Measurements from ENCODE around the gene SYCP3.

The SYCP3 gene

DNA sequence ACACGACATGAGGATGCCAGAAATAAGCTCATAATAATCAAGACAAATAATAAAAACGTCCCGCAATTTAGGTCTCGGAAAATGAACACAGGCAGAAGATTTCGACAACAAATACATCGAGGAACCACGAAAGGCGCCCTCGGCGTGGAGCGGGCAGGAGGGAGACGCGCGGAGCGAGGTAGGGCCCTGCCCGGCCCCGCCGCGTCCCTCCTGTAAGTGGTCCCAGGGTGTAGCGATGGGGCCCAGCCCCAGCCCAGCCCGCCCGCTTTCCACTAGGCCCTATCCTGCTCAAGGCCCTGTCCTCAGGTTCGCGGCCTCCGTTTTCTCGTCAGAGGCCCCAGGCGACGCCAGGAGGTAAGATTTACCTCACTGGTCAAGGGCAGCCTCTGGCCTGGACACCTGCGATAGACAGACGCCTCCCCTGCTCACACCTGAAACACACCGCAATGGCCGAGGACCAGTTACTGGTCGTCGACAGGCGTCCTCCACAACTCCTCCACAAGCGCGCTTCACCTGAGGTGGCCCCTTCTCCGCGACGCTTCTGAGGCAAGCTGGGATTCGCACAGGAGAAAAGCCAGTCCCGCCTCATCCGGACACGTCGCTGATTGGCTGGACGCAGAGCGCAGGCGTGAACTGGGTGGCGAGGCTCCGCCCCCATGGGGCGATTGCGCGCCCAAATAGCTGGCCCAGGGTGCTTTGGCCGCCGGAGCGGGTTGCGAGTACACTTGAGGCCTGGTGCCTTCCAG, at the start of gene SYCP3:
Gene SYCP3 (minus strand): TSS at position 543 of the 746 bp plus-strand sequence. CDS start 1,527 bp downstream, outside the sequence.
- no peak for DNase-seq (ENCODE audit: low spot score)

- DNase-seq (ENCODE audit: low spot score) = no peak
Observed at GRCh38 chr12:101785671-101786070, 46.4 kb upstream of the SYCP3 start.

- DNase-seq (ENCODE audit: low spot score) = no peak
Observed at GRCh38 chr12:101784376-101784775, 45.1 kb upstream of the SYCP3 start.

DNA sequence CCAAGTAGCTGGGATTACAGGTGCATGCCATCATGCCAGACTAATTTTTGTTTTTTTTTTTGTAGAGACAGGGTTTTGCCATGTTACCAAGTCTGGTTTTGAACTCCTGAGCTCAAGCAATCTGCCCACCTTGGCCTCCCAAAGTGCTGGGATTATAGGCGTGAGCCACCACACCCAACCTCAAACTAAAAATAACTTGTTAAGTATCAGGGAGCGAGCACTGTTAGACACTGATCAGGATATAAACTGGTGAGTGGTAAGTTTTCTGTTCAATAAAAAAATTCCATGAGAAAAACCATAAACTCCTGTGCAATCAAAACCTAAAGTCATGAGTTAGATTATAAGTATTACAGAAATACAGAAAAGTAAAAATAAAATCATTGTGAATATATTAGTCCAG, 44.6 kb upstream of the SYCP3 start:
- no peak for DNase-seq (ENCODE audit: low spot score)

- no peak for DNase-seq (ENCODE audit: low spot score)
Observed at GRCh38 chr12:101783150-101783549, 43.9 kb upstream of the SYCP3 start.

GRCh38 chr12:101782273-101782731, 43.0 kb upstream of the SYCP3 start:
- no peak for DNase-seq (ENCODE audit: low spot score)

DNA sequence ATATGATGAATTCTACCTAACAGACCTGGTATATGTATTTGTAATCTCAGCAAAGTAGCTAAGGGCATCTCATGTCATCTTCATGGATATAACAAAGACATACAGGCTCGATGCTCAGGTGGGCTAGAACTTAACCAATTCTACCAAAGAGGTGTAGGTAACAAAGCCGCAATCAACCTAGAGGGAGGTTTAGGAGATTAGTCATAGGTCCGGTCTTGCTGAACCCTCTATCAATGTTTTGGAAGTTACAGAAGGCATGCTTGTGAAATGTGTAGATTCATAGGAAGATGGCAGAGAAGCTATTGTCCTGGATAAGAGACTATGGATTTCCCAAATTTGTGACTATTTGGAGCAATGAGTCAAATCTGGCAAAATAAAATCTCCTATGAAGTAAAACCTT, 42.6 kb upstream of the SYCP3 start:
- DNase-seq (ENCODE audit: low spot score) = no peak

DNA sequence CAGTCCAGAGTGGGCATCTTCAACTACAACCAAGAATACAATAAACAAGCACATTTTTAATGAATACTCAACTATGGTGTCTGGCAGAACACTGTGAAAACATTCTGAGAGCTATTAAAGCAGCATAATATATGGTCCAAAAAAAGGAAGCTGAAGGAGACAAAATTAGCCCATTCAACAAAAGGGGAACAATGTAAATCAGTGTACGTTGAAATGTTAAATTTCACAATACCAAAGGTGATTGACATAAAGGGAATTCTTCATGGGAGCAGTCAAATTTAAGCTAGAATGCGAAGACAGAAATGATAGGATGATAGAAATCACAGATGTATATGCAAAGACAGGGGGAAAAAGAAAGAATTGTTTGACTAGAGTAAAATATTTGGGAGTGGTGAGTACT, 41.3 kb upstream of the SYCP3 start:
- DNase-seq (ENCODE audit: low spot score) = no peak

- no peak for DNase-seq (ENCODE audit: low spot score)
Observed at GRCh38 chr12:101779626-101780025, 40.4 kb upstream of the SYCP3 start.

DNA sequence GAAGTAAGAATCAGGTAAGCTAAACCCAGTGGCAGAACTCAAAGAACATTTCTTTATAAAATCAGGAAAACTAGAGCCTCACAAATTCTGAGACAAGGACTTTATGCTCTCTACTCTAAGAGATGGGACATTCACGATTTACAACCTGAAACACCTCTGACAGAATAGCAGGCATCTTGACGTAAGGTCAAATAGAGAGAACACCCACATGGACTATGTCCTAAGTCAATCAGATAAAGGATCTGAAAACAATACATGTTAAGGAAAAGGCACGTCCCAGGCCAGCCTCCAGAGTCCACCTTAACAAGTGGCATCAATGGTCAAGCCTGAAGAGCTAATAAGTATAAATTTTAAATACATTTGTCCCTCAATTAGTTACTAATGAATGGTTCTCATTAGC, 39.9 kb upstream of the SYCP3 start:
- DNase-seq (ENCODE audit: low spot score) = no peak

- DNase-seq (ENCODE audit: low spot score) = no peak
Observed at GRCh38 chr12:101777978-101778377, 38.7 kb upstream of the SYCP3 start.

DNA sequence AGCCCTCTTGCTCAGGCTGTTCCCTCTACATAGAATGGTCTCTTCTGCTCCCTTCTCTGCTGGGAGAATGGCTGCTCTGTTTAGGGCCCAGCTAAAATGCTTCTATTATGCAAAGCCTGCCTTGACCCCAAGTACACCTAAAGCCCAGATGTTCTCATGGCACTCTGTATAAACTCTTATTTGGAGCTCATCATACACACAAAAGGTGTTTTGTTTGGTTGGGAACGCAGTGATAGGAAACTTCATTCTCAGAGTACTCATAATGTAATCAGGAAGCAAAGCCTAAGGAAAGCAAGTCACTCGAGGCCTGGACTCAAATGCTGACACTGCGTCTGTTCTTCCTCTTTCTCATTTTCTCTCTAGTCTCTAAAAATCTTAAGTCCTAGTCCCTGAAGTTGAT, 38.2 kb upstream of the SYCP3 start:
- peak; percentile 90 for DNase-seq (ENCODE audit: low spot score)

DNA sequence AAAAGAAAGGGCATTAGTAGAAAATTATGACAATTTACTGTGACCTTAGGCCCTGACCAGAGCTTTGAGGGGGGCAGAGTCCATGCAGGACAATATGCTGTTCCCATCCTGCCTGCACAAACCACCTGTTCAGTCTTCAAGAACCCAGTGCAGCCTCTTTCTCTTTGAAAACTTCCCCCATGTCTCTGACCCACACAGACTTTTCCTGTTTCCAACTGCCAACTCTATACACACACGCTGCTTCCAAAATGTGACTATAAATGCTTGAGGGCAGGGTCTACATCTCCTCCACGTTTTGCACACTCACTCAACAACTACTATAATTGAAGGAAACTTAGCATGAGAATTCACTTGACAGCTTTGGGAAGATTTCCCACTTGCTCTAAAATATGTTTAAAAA, 36.6 kb upstream of the SYCP3 start:
- no peak for DNase-seq (ENCODE audit: low spot score)

- DNase-seq (ENCODE audit: low spot score) = peak; percentile 77
Observed at GRCh38 chr12:101773650-101774162, 34.4 kb upstream of the SYCP3 start.

- no peak for DNase-seq (ENCODE audit: low spot score)
Observed at GRCh38 chr12:101772012-101772775, 32.9 kb upstream of the SYCP3 start.

- no peak for DNase-seq (ENCODE audit: low spot score)
Observed at GRCh38 chr12:101769865-101770264, 30.6 kb upstream of the SYCP3 start.

GRCh38 chr12:101768781-101769180, 29.5 kb upstream of the SYCP3 start:
- DNase-seq (ENCODE audit: low spot score) = no peak

DNA sequence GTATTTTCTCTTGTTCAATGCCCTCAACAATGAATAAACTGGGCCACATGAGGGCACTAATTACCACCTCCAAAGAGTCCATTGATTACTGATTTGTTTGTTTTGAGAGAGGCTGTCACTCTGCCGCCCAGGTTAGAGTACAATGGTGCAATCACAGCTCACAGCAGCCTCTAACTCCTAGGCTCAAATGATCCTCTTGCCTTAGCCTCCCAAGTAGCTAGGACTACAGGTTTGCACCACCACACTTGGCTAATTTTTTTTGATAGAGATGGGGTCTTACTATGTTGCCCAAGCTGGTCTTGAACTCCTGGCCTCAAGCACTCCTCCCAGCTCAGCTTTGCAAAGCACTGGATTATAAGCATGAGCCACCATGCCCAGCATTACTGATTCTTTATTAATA, 28.3 kb upstream of the SYCP3 start:
- no peak for DNase-seq (ENCODE audit: low spot score)

GRCh38 chr12:101764051-101764792, 25.0 kb upstream of the SYCP3 start:
- DNase-seq (ENCODE audit: low spot score) = no peak

GRCh38 chr12:101763246-101763931, 24.1 kb upstream of the SYCP3 start:
- DNase-seq (ENCODE audit: low spot score) = no peak

GRCh38 chr12:101761781-101762180, 22.5 kb upstream of the SYCP3 start:
- DNase-seq (ENCODE audit: low spot score) = no peak

GRCh38 chr12:101761350-101761749, 22.1 kb upstream of the SYCP3 start:
- no peak for DNase-seq (ENCODE audit: low spot score)
